ENCODE data around the gene SUGP1.
"Not testable (repeated sequence)": the region's sequence is repeated elsewhere in the genome, so short reads cannot be mapped to it uniquely, and the experiment has no call there.

The SUGP1 gene

GRCh38 chr19:19262190-19263057 is 57.9 kb downstream of the SUGP1 start:
- H3K27me3 ChIP-seq (ENCODE audit: control insufficient read depth, insufficient read depth, low read length), result peaks cover 25% of the 10 kb centered on the region
- peak overlapping the region; percentile 74 for H3K4me3 ChIP-seq (ENCODE audit: low read depth, low read length)
- no peak overlapping the region for H3K9ac ChIP-seq (ENCODE audit: low read depth, low read length)
- H3K9me3 ChIP-seq (ENCODE audit: control insufficient read depth, insufficient read depth, low read length), result no peaks in the 10 kb centered on the region
- H3K36me3 ChIP-seq (ENCODE audit: control insufficient read depth, insufficient read depth, low read length), result no peaks in the 10 kb centered on the region
- 0 out of 2 replicates have a peak, but pooled peaks cover 16% of the 10 kb centered on the region for H3K4me1 ChIP-seq (ENCODE audit: control insufficient read depth, insufficient read depth, low read length)
- H3K27ac ChIP-seq (ENCODE audit: low read depth, low read length), result no peak overlapping the region

GRCh38 chr19:19261350-19262189 is 58.7 kb downstream of the SUGP1 start:
- Histone ChIP-seq H3K9ac (ENCODE audit: low read depth, low read length) (peak overlapping the region; percentile 59; the same call in 1 of the 2 replicates), H3K4me1 (ENCODE audit: control insufficient read depth, insufficient read depth, low read length) (0 out of 2 replicates have a peak, but pooled peaks cover 16% of the 10 kb centered on the region), H3K36me3 (ENCODE audit: control insufficient read depth, insufficient read depth, low read length) (no peaks in the 10 kb centered on the region), H3K27me3 (ENCODE audit: control insufficient read depth, insufficient read depth, low read length) (peaks cover 25% of the 10 kb centered on the region), H3K4me3 (ENCODE audit: low read depth, low read length) (peak overlapping the region; percentile 74), H3K9me3 (ENCODE audit: control insufficient read depth, insufficient read depth, low read length) (no peaks in the 10 kb centered on the region), H3K27ac (ENCODE audit: low read depth, low read length) (no peak overlapping the region)

GRCh38 chr19:19260417-19261214 is 59.7 kb downstream of the SUGP1 start:
- Histone ChIP-seq H3K27ac (ENCODE audit: low read depth, low read length) (no peak overlapping the region), H3K36me3 (ENCODE audit: control insufficient read depth, insufficient read depth, low read length) (no peaks in the 10 kb centered on the region), H3K4me1 (ENCODE audit: control insufficient read depth, insufficient read depth, low read length) (0 out of 2 replicates have a peak, but pooled peaks cover 16% of the 10 kb centered on the region), H3K4me3 (ENCODE audit: low read depth, low read length) (peak overlapping the region; percentile 74), H3K9ac (ENCODE audit: low read depth, low read length) (no peak overlapping the region), H3K9me3 (ENCODE audit: control insufficient read depth, insufficient read depth, low read length) (no peaks in the 10 kb centered on the region), H3K27me3 (ENCODE audit: control insufficient read depth, insufficient read depth, low read length) (peaks cover 25% of the 10 kb centered on the region)

GRCh38 chr19:19259741-19260140 is 60.6 kb downstream of the SUGP1 start:
- Histone ChIP-seq H3K9ac (ENCODE audit: low read depth, low read length) (no peak overlapping the region), H3K4me3 (ENCODE audit: low read depth, low read length) (no peak overlapping the region), H3K27me3 (ENCODE audit: control insufficient read depth, insufficient read depth, low read length) (peaks cover 25% of the 10 kb centered on the region), H3K27ac (ENCODE audit: low read depth, low read length) (no peak overlapping the region), H3K4me1 (ENCODE audit: control insufficient read depth, insufficient read depth, low read length) (0 out of 2 replicates have a peak, but pooled peaks cover 16% of the 10 kb centered on the region), H3K36me3 (ENCODE audit: control insufficient read depth, insufficient read depth, low read length) (no peaks in the 10 kb centered on the region), H3K9me3 (ENCODE audit: control insufficient read depth, insufficient read depth, low read length) (no peaks in the 10 kb centered on the region)

GRCh38 chr19:19258589-19259338 is 61.5 kb downstream of the SUGP1 start:
- Histone ChIP-seq H3K4me3 (ENCODE audit: low read depth, low read length) (no peak overlapping the region), H3K27ac (ENCODE audit: low read depth, low read length) (no peak overlapping the region), H3K36me3 (ENCODE audit: control insufficient read depth, insufficient read depth, low read length) (no peaks in the 10 kb centered on the region), H3K9me3 (ENCODE audit: control insufficient read depth, insufficient read depth, low read length) (no peaks in the 10 kb centered on the region), H3K27me3 (ENCODE audit: control insufficient read depth, insufficient read depth, low read length) (peaks cover 17% of the 10 kb centered on the region), H3K9ac (ENCODE audit: low read depth, low read length) (no peak overlapping the region), H3K4me1 (ENCODE audit: control insufficient read depth, insufficient read depth, low read length) (0 out of 2 replicates have a peak, but pooled peaks cover 16% of the 10 kb centered on the region)

- no peak overlapping the region for H3K27ac ChIP-seq (ENCODE audit: low read depth, low read length)
- no peak overlapping the region for H3K9ac ChIP-seq (ENCODE audit: low read depth, low read length)
Measured at GRCh38 chr19:19257836-19258588, 62.3 kb downstream of the SUGP1 start.

GRCh38 chr19:19257137-19257536 is 63.2 kb downstream of the SUGP1 start:
- Histone ChIP-seq H3K9me3 (ENCODE audit: control insufficient read depth, insufficient read depth, low read length) (no peaks in the 10 kb centered on the region), H3K4me3 (ENCODE audit: low read depth, low read length) (no peak overlapping the region), H3K27ac (ENCODE audit: low read depth, low read length) (no peak overlapping the region), H3K36me3 (ENCODE audit: control insufficient read depth, insufficient read depth, low read length) (no peaks in the 10 kb centered on the region), H3K27me3 (ENCODE audit: control insufficient read depth, insufficient read depth, low read length) (peaks cover 3% of the 10 kb centered on the region), H3K4me1 (ENCODE audit: control insufficient read depth, insufficient read depth, low read length) (0 out of 2 replicates have a peak, but pooled peaks cover 7% of the 10 kb centered on the region), H3K9ac (ENCODE audit: low read depth, low read length) (no peak overlapping the region)

More at GRCh38 chr19:19257836-19258588, 62.3 kb downstream of the SUGP1 start:
- Histone ChIP-seq H3K36me3 (ENCODE audit: control insufficient read depth, insufficient read depth, low read length) (no peaks in the 10 kb centered on the region), H3K4me3 (ENCODE audit: low read depth, low read length) (no peak overlapping the region), H3K9me3 (ENCODE audit: control insufficient read depth, insufficient read depth, low read length) (no peaks in the 10 kb centered on the region), H3K27me3 (ENCODE audit: control insufficient read depth, insufficient read depth, low read length) (peaks cover 12% of the 10 kb centered on the region), H3K4me1 (ENCODE audit: control insufficient read depth, insufficient read depth, low read length) (0 out of 2 replicates have a peak, but pooled peaks cover 15% of the 10 kb centered on the region)

- Histone ChIP-seq H3K4me3 (ENCODE audit: low read depth, low read length) (no peak overlapping the region), H3K9me3 (ENCODE audit: control insufficient read depth, insufficient read depth, low read length) (no peaks in the 10 kb centered on the region), H3K4me1 (ENCODE audit: control insufficient read depth, insufficient read depth, low read length) (0 out of 2 replicates have a peak, but pooled peaks cover 4% of the 10 kb centered on the region), H3K27me3 (ENCODE audit: control insufficient read depth, insufficient read depth, low read length) (peaks cover 2% of the 10 kb centered on the region; the same call in 1 of the 2 replicates), H3K36me3 (ENCODE audit: control insufficient read depth, insufficient read depth, low read length) (no peaks in the 10 kb centered on the region), H3K9ac (ENCODE audit: low read depth, low read length) (no peak overlapping the region), H3K27ac (ENCODE audit: low read depth, low read length) (no peak overlapping the region)
Measured at GRCh38 chr19:19256072-19256969, 64.0 kb downstream of the SUGP1 start.

GRCh38 chr19:19253409-19253808 is 66.9 kb downstream of the SUGP1 start:
- not testable (repeated sequence) for H3K9ac ChIP-seq (ENCODE audit: low read depth, low read length); H3K9me3 ChIP-seq (ENCODE audit: control insufficient read depth, insufficient read depth, low read length); H3K27ac ChIP-seq (ENCODE audit: low read depth, low read length); H3K4me1 ChIP-seq (ENCODE audit: control insufficient read depth, insufficient read depth, low read length); H3K36me3 ChIP-seq (ENCODE audit: control insufficient read depth, insufficient read depth, low read length); H3K4me3 ChIP-seq (ENCODE audit: low read depth, low read length)
- H3K27me3 ChIP-seq (ENCODE audit: control insufficient read depth, insufficient read depth, low read length), result peaks cover 24% of the 10 kb centered on the region

Data from HUES48 (cell line).